Esophagus muscularis mucosa (tissue), 4 donors: ENCODE measurements around the gene HIPK4.

ENCODE experiments used
- EP300 ChIP-seq: sonication (generic); formaldehyde crosslinking; IDR thresholded peaks from one replicate; pipeline ENCODE4 v1.6.1; 2017; ENCODE audit warnings: antibody characterized with exemption
- POLR2A ChIP-seq: fragments of 450-650 bp; IDR thresholded peaks from one replicate; pipeline ENCODE4 v1.6.1; 2017; ENCODE audit warnings: antibody characterized with exemption, moderate library complexity, mild to moderate bottlenecking, low read depth
- TF ChIP-seq, protein P1 (sequence below), 3 experiments: fragments of 200-600 bp in 2 of 3; fragments of 450-650 bp in 1 of 3; sonication (generic) in 2 of 3; IDR thresholded peaks; one replicate each; pipeline ENCODE4 v1.5.1; 2017 to 2019; ENCODE audit warnings: antibody characterized with exemption in 3 of 3, mild to moderate bottlenecking in 2 of 3, moderate library complexity in 1 of 3

DNA sequence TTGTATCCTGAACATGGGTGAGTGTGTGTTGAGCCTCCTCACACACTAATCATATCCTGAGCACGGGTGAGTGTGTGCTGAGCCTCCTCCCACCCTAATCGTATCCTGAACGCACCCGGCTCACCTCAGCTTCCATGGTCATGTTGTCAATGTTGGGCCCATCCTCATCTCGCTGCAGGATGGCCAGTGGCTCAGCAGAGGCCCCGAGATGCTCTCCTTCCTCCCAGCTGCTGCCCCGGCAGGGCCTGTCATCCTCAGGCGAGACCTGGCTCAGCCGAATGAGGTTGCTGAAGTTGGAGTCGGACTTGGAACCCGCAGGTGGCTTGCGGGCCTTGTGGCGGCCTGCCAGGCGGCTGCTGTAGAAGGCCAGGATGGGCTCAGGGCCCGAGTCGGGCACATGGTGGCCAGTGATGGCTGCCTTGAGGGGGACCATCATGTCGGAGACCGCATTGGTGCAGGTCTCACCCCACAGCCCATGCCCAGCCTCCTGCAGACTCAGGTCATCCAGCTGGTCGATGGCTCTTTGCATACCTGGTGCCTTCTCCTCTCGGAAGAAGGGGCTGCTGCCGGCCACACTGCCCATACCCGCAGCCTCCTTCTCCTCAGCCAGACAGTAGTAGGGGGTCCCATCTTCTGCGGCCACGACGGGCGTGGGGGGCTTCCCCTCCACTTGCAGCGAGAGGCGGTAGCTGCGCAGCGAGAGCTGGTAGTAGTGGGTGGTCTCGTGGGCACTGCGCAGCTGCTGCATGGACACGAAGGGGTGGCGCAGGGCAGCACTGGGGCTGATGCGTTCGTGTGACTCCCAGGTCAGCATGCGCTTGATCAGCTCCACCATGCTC lies 9.6 kb downstream of the HIPK4 start:
- TF ChIP-seq POLR2A (no peak), EP300 (no peak)
- TF ChIP-seq, protein P1, sequence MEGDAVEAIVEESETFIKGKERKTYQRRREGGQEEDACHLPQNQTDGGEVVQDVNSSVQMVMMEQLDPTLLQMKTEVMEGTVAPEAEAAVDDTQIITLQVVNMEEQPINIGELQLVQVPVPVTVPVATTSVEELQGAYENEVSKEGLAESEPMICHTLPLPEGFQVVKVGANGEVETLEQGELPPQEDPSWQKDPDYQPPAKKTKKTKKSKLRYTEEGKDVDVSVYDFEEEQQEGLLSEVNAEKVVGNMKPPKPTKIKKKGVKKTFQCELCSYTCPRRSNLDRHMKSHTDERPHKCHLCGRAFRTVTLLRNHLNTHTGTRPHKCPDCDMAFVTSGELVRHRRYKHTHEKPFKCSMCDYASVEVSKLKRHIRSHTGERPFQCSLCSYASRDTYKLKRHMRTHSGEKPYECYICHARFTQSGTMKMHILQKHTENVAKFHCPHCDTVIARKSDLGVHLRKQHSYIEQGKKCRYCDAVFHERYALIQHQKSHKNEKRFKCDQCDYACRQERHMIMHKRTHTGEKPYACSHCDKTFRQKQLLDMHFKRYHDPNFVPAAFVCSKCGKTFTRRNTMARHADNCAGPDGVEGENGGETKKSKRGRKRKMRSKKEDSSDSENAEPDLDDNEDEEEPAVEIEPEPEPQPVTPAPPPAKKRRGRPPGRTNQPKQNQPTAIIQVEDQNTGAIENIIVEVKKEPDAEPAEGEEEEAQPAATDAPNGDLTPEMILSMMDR (IDR thresholded peaks at IDR 0.05), result no peak
